ENCODE measurements around the gene VAX1.

VAX1 gene

GRCh38 chr10:117167346-117167788, 29.3 kb upstream of the VAX1 start:
- peaks cover 2% of the 10 kb centered on the region for H3K36me3 Mint-ChIP-seq (ENCODE audit: low read depth)
- ATAC-seq = no peak
- H3K4me1 Mint-ChIP-seq = peaks cover 30% of the 10 kb centered on the region
- no peak for DNase-seq
- peaks cover 83% of the 10 kb centered on the region for H3K27me3 Mint-ChIP-seq
- no peak overlapping the region for H3K27ac Mint-ChIP-seq
- no peak overlapping the region for H3K4me3 Mint-ChIP-seq
- no peaks in the 10 kb centered on the region for H3K9me3 Mint-ChIP-seq

- Mint-ChIP-seq H3K4me1 (peaks cover 33% of the 10 kb centered on the region), H3K9me3 (no peaks in the 10 kb centered on the region), H3K27ac (no peak overlapping the region), H3K4me3 (no peak overlapping the region), H3K36me3 (ENCODE audit: low read depth) (peaks cover 2% of the 10 kb centered on the region), H3K27me3 (peaks cover 84% of the 10 kb centered on the region)
- DNase-seq = no peak
- no peak for ATAC-seq
Measured at GRCh38 chr10:117166418-117167345, 28.6 kb upstream of the VAX1 start.

GRCh38 chr10:117165538-117166417, 27.7 kb upstream of the VAX1 start:
- DNase-seq (peak; percentile 42), ATAC-seq (no peak)

GRCh38 chr10:117164592-117165537, 26.8 kb upstream of the VAX1 start:
- peaks cover 33% of the 10 kb centered on the region for H3K4me1 Mint-ChIP-seq
- no peaks in the 10 kb centered on the region for H3K9me3 Mint-ChIP-seq
- peaks cover 86% of the 10 kb centered on the region for H3K27me3 Mint-ChIP-seq
- H3K4me3 Mint-ChIP-seq = no peak overlapping the region
- H3K27ac Mint-ChIP-seq = no peak overlapping the region
- peaks cover 2% of the 10 kb centered on the region for H3K36me3 Mint-ChIP-seq (ENCODE audit: low read depth)
- no peak for DNase-seq
- ATAC-seq = no peak

More at GRCh38 chr10:117165538-117166417, 27.7 kb upstream of the VAX1 start:
- Mint-ChIP-seq H3K27me3 (peaks cover 85% of the 10 kb centered on the region), H3K36me3 (ENCODE audit: low read depth) (peaks cover 2% of the 10 kb centered on the region), H3K27ac (no peak overlapping the region), H3K4me1 (peaks cover 33% of the 10 kb centered on the region), H3K4me3 (no peak overlapping the region), H3K9me3 (no peaks in the 10 kb centered on the region)

- Mint-ChIP-seq H3K4me3 (no peak overlapping the region), H3K36me3 (ENCODE audit: low read depth) (no peaks in the 10 kb centered on the region), H3K9me3 (no peaks in the 10 kb centered on the region), H3K4me1 (peaks cover 30% of the 10 kb centered on the region), H3K27me3 (peaks cover 83% of the 10 kb centered on the region), H3K27ac (no peak overlapping the region)
- DNase-seq (no peak), ATAC-seq (no peak)
Measured at GRCh38 chr10:117163954-117164548, 26.0 kb upstream of the VAX1 start.

GRCh38 chr10:117163061-117163953, 25.2 kb upstream of the VAX1 start:
- Mint-ChIP-seq H3K4me3 (no peak overlapping the region), H3K4me1 (peaks cover 27% of the 10 kb centered on the region), H3K36me3 (ENCODE audit: low read depth) (no peaks in the 10 kb centered on the region), H3K27me3 (peaks cover 83% of the 10 kb centered on the region), H3K9me3 (no peaks in the 10 kb centered on the region), H3K27ac (no peak overlapping the region)
- ATAC-seq (no peak), DNase-seq (no peak)

GRCh38 chr10:117162093-117163060, 24.3 kb upstream of the VAX1 start:
- Mint-ChIP-seq H3K9me3 (no peaks in the 10 kb centered on the region), H3K27ac (no peak overlapping the region), H3K4me1 (peaks cover 23% of the 10 kb centered on the region), H3K4me3 (peak overlapping the region; percentile 29), H3K27me3 (peaks cover 83% of the 10 kb centered on the region), H3K36me3 (ENCODE audit: low read depth) (no peaks in the 10 kb centered on the region)
- no peak for DNase-seq
- no peak for ATAC-seq

- H3K4me1 Mint-ChIP-seq = peaks cover 16% of the 10 kb centered on the region
- no peak overlapping the region for H3K27ac Mint-ChIP-seq
- H3K36me3 Mint-ChIP-seq (ENCODE audit: low read depth) = no peaks in the 10 kb centered on the region
- DNase-seq (no peak), ATAC-seq (no peak)
- H3K9me3 Mint-ChIP-seq = no peaks in the 10 kb centered on the region
- H3K27me3 Mint-ChIP-seq = peaks cover 81% of the 10 kb centered on the region
- H3K4me3 Mint-ChIP-seq = no peak overlapping the region
Measured at GRCh38 chr10:117161386-117162033, 23.4 kb upstream of the VAX1 start.

- DNase-seq (no peak), ATAC-seq (no peak)
- peaks cover 81% of the 10 kb centered on the region for H3K27me3 Mint-ChIP-seq
- H3K4me3 Mint-ChIP-seq = no peak overlapping the region
- H3K36me3 Mint-ChIP-seq (ENCODE audit: low read depth) = no peaks in the 10 kb centered on the region
- peaks cover 12% of the 10 kb centered on the region for H3K4me1 Mint-ChIP-seq
- H3K27ac Mint-ChIP-seq = no peak overlapping the region
- H3K9me3 Mint-ChIP-seq = no peaks in the 10 kb centered on the region
Measured at GRCh38 chr10:117160567-117160966, 22.5 kb upstream of the VAX1 start.

- Mint-ChIP-seq H3K27ac (no peak overlapping the region), H3K36me3 (ENCODE audit: low read depth) (no peaks in the 10 kb centered on the region), H3K4me1 (peaks cover 12% of the 10 kb centered on the region), H3K4me3 (no peak overlapping the region), H3K27me3 (peaks cover 77% of the 10 kb centered on the region), H3K9me3 (no peaks in the 10 kb centered on the region)
- no peak for DNase-seq
- ATAC-seq = no peak
Measured at GRCh38 chr10:117159390-117159789, 21.3 kb upstream of the VAX1 start.

GRCh38 chr10:117158297-117158696, 20.2 kb upstream of the VAX1 start:
- ATAC-seq (no peak), DNase-seq (no peak)
- Mint-ChIP-seq H3K27me3 (peaks cover 78% of the 10 kb centered on the region), H3K36me3 (ENCODE audit: low read depth) (no peaks in the 10 kb centered on the region), H3K4me1 (peaks cover 7% of the 10 kb centered on the region), H3K27ac (no peak overlapping the region), H3K9me3 (no peaks in the 10 kb centered on the region), H3K4me3 (no peak overlapping the region)

- Mint-ChIP-seq H3K9me3 (no peaks in the 10 kb centered on the region), H3K27ac (no peak overlapping the region), H3K36me3 (ENCODE audit: low read depth) (no peaks in the 10 kb centered on the region), H3K4me1 (no peaks in the 10 kb centered on the region), H3K27me3 (peaks cover 59% of the 10 kb centered on the region), H3K4me3 (no peak overlapping the region)
- no peak for ATAC-seq
- no peak for DNase-seq
Measured at GRCh38 chr10:117152668-117153067, 14.6 kb upstream of the VAX1 start.

Measured in activated naive CD8-positive, alpha-beta T cell treated with anti-CD3 and anti-CD28 coated beads, Interleukin-2, amount 50 U/mL, for 24 hours (primary cell).